GM19328 (cell line): ENCODE data around the gene IFNGR1.
"Not testable (repeated sequence)": the region's sequence is repeated elsewhere in the genome, so short reads cannot be mapped to it uniquely, and the experiment has no call there.

ENCODE experiments used
- ATAC-seq: cut with Tn5 transposase; IDR thresholded peaks from one replicate; pipeline ENCODE4 v1.9.1; 2021; ENCODE audit warnings: mild to moderate bottlenecking, moderate library complexity; ENCODE audit not compliant: unreplicated experiment

IFNGR1 gene

GRCh38 chr6:137213813-137214212 is 5.4 kb downstream of the IFNGR1 start:
- no peak for ATAC-seq

- ATAC-seq: no peak
Measured at GRCh38 chr6:137213331-137213740, 5.8 kb downstream of the IFNGR1 start.

- ATAC-seq: no peak
Measured at GRCh38 chr6:137211910-137212309, 7.3 kb downstream of the IFNGR1 start.

- ATAC-seq: no peak
Measured at GRCh38 chr6:137210903-137211302, 8.3 kb downstream of the IFNGR1 start.

- no peak for ATAC-seq
Measured at GRCh38 chr6:137208279-137208678, 10.9 kb downstream of the IFNGR1 start.

GRCh38 chr6:137207457-137207856 is 11.7 kb downstream of the IFNGR1 start:
- ATAC-seq: not testable (repeated sequence)

GRCh38 chr6:137206577-137206976 is 12.6 kb downstream of the IFNGR1 start:
- no peak for ATAC-seq

GRCh38 chr6:137203256-137203655 is 15.9 kb downstream of the IFNGR1 start:
- ATAC-seq: no peak

- no peak for ATAC-seq
Measured at GRCh38 chr6:137202078-137202477, 17.1 kb downstream of the IFNGR1 start.

GRCh38 chr6:137201006-137201405 is 18.2 kb downstream of the IFNGR1 start:
- ATAC-seq: no peak

- ATAC-seq: no peak
Measured at GRCh38 chr6:137200288-137200687, 18.9 kb downstream of the IFNGR1 start.

- no peak for ATAC-seq
Measured at GRCh38 chr6:137197684-137198645, 21.2 kb downstream of the IFNGR1 start.

- ATAC-seq: no peak
Measured at GRCh38 chr6:137193256-137194070, 25.7 kb downstream of the IFNGR1 start.

GRCh38 chr6:137192821-137193220 is 26.4 kb downstream of the IFNGR1 start:
- no peak for ATAC-seq

GRCh38 chr6:137191670-137192069 is 27.5 kb downstream of the IFNGR1 start:
- ATAC-seq: no peak

- ATAC-seq: no peak
Measured at GRCh38 chr6:137191236-137191635, 27.9 kb downstream of the IFNGR1 start.

- no peak for ATAC-seq
Measured at GRCh38 chr6:137190583-137191094, 28.5 kb downstream of the IFNGR1 start.

- ATAC-seq: no peak
Measured at GRCh38 chr6:137188855-137189254, 30.3 kb downstream of the IFNGR1 start.

- ATAC-seq: no peak
Measured at GRCh38 chr6:137185290-137185689, 33.9 kb downstream of the IFNGR1 start.

GRCh38 chr6:137182654-137183073 is 36.5 kb downstream of the IFNGR1 start:
- no peak for ATAC-seq

GRCh38 chr6:137181891-137182653 is 37.1 kb downstream of the IFNGR1 start:
- ATAC-seq: no peak
